GM19023 (cell line): ENCODE measurements around the gene MZB1.
"Not testable (repeated sequence)": the region's sequence is repeated elsewhere in the genome, so short reads cannot be mapped to it uniquely, and the experiment has no call there.

Experiments
- ATAC-seq: cut with Tn5 transposase; IDR thresholded peaks from one replicate; pipeline ENCODE4 v1.9.1; 2021; ENCODE audit warnings: mild to moderate bottlenecking, moderate library complexity; ENCODE audit not compliant: unreplicated experiment

Gene MZB1

DNA sequence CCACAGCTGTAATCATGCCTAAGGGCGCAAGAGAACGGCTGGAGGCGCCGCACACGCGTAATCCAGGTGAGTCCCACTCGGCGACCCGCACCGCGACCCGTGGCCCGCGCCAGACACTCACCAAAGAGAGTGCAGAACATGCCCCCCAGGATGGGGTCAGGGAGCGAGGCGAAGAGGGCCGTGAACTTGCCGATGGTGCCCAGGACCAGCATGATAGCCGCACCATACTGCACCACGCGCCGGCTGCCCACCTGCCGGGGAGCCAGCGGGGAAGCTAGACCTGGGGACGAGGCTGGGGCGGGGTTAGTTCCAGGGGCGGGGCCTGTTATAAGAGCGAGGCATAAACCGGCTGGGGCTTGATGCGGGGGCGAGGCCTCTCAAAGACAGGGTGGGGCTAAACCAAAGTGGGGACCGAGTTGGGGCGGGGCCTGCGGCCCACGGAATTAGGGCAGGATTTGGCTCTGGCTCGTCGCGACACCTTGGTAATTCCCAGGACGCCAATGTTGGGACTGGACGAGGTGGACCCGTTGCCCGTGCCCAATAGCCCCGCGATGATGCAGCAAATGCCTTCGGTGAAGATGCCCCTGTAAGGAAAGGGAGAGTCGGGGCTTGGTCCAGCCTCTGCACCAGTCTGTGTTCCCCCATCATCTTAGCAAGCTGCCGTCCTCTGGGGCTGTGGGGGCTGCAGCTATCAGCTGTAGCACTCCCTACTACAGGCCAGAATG is 11.4 kb downstream of the MZB1 start:
- no peak for ATAC-seq

DNA sequence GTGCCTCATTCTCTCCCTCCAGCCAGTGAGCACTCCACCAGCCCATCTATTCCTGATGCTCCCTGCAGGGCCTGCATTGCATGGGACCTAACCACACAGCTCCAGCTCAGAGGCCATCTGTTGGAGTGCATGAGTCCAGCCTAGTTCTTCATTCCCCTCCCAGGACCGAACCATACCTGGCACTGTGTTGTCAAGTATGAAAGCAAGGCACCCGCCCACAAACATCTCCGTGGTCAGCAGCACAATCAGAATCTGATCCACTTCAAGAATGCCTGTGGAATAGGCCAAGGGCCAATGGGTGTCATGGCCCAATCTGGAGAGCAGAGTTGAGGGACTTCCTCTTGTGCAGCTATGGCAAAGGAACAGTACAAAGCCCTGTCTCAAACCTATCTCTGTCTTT is 12.5 kb downstream of the MZB1 start:
- no peak for ATAC-seq

DNA sequence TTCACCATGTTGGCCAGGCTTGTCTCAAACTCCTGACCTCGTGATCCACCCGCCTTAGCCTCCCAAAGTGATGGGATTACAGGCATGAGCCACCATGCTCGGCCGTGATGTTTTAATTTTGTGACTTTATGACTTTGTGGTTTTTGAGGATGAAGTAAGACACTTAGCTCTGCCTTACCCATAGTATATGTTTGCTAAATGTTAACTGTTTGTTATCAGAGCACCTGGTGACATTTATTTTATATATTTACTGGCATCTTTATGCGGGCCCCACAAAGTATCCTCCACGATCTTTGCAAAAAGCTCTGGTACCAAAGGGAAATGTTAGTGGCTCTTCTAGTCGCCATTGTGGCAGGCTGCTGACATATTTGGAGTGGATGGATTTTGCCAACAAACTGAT is 13.3 kb downstream of the MZB1 start:
- no peak for ATAC-seq

DNA sequence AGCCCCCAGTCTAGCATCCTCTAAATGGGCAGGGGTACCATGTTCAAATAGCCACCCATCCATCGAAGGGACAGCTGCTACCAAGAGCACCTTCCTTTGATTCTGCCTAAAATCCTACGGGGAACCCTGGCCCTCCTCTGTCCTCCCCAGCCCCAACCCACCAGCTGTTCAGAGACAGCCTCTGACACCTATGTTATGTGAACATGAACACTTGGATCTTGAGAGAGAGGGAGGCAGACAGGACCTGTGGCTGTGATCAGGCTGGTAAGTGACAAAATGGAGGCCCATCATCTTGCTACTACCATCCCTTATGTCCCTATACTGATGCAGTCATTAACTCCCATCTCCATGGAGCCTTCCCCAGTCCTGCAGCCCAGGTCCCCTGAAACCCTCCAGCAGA is 14.8 kb downstream of the MZB1 start:
- no peak for ATAC-seq

DNA sequence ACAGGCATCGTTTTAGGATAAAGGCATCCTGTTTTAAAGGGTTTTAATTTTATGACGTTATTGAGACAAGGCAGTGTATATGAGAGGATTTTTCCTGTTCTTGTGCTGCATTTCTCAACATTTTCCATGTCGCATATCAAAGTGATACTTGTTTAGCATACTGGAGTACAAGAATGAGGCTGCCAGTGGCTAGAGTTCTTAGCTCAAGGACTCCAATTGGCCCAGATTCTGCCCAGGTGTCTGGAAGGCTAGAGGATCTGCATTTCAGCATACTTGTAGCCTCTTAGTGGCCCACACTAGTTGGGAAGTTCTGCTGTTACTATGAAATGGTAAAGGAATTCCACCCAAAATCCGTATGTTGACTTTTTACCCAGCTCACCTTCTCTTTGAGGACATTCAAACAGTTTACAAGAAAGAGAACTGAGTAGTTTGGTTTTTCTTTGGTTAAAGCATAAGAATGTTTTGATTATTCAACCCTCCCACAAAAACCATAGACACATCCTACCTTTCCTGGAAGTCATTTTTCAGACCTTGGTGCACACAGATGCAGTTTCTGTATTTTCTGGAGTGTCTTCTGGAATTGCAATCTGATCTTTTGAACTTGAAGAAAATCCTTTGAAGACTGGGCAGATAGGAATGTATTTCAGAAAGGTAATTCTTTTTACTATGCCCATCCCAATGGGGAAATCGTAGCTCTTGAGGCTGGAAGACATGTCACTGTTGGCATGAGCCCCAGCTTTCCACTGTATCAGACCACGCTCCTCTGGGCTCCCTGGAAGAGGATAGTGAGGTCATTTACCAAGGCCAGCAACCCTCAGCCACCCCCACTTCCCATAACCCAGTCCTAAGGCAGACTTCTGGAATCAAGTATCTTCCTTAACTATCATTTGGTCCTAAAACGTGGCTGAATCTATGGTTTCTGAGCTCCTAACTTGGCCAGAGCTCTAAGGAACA is 18.0 kb downstream of the MZB1 start:
- no peak for ATAC-seq

DNA sequence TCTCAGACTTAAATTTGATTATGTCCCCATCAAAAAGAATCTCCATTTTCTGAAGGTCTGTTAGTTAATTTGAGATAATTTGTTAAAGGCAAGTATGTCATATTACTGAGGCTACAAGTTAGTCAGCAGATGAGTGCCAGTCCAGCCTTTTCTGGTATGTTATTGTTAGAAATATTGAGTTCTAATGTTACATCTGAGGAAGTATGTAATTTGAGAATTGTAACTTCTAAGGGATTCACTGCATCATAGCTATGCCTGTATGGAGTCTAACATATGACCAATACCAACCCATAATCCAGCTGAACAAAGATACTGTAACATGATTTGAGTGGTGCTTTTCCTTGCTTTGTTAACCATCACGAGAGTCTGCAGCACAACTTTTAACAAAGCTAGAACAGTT is 20.5 kb downstream of the MZB1 start:
- no peak for ATAC-seq

DNA sequence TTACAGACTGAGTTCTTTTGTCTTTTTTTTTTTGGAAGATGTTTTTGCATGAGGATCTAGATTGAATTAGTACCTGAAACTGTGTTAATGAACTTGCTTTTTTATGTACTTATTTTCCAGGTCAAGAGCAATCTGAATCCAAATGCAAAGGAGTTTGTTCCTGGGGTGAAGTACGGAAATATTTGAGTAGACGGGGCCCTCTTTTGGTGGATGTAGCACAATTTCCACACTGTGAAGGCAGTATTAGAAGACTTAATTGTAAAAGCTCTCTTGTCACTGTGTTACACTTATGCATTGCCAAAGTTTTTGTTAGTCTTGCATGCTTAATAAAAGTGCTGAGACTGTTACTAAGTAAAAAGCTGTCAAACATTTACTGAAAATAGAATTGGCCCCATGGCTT is 21.1 kb downstream of the MZB1 start:
- no peak for ATAC-seq

DNA sequence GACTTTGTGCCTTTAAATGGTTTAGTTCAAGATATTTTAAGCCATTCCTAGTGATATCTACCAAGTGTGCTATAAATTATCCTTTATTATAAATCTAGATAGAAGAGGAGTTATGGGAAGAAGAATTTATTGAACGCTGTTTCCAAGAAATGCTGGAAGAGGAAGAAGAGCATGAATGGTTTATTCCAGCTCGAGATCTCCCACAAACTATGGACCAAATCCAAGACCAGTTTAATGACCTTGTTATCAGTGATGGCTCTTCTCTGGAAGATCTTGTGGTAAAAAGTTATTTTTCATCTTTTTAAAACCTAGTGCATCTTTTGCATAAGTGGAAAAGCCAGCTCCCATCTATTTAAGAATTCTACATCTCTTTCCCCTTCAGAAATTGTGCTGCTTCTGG is 25.2 kb downstream of the MZB1 start:
- ATAC-seq: no peak

DNA sequence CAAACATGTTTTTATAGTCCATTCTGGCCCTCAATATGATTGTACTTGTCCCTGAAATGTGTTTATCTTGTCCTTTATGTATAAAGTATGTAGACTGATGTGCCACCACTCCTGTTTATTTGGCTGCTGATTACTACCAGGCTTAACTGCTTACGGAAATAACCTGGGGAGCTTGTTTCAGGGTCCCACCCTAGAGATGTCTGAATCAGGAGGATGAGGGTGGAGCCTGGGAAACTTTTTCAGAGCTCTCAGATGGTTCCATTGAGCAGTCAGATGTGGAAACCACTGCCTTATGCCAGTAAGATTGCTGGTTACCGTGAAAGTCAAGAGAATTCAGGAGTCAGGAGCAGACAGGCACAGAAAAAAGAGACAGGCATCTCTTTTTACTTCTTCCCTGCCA is 25.8 kb downstream of the MZB1 start:
- ATAC-seq: no peak

DNA sequence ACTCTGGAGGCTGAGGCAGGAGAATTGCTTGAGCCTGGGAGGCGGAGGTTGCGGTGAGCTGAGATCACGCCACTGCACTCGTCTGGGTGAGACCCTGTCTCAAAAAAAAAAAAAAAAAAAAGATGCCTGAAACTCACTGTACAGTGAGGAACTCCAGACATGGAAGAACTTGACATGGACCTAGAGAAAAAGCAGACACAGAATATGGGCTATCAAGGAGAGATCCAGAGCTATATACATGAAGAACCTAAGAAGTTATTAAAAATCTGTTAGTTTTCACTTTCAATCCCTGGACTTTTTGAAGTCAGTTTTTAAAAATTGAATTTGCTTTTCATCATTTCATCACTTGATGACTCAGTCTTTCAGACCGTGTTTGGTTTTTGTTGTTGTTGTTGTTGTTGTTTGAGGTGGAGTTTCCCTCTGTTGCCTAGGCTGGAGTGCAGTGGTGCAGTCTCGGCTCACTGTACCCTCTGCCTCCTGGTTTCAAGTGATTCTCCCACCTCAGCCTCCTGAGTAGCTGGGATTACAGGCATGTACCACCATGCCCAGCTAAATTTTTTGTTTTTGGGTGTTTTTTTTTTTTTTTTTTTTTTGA is 27.8 kb downstream of the MZB1 start:
- ATAC-seq: no peak

DNA sequence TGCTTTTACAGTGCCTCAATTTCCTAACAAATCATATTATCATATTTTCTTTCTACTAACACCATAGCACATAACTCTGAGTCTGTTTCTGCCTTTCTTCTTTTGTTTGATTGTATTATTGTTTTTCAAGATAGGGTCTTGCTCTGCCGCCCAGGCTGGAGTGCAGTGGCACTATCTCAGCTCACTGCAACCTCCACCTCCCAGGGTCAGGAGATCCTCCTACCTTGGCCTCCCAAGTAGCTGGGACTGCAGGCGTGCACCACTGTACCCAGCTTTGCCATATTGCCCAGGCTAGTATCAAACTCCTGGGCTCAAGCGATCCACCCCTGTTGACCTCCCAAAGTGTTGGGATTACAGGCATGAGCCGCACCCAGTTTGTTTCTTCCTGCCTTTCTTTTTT is 29.3 kb downstream of the MZB1 start:
- no peak for ATAC-seq

DNA sequence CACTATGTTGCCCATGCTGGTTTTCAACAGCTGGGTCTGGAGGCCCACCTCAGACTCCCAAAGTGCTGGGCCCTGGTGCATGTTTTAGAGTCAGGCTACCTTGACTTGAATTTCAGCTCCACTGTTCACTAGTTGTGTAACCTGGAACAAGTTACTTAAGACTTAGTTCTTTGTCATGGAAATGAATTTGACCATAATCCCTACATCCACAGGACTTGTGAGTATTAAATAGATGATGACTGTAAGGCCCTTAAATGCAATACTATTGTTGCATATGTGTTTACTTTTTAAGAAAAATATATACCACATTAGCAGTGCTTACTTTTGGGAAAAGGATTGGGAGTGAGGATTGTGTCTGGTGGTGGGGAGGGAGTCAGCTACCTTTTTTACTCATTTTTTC is 31.6 kb downstream of the MZB1 start:
- no peak for ATAC-seq

DNA sequence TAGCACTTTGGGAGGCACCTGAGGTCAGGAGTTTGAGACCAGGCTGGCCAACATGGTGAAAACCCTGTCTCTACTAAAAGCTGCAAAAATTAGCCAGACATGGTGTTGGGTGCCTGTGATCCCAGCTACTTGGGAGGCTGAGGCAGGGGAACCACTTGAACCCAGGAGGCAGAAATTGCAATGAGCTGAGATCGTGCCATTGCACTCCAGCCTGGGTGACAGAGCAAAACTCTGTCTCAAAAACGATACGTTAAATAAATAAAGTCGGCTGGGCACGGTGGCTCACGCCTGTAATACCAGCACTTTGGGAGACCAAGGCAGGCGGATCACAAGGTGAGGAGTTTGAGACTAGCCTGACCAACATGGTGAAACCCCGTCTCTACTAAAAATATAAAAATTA is 33.8 kb downstream of the MZB1 start:
- ATAC-seq: not testable (repeated sequence)

DNA sequence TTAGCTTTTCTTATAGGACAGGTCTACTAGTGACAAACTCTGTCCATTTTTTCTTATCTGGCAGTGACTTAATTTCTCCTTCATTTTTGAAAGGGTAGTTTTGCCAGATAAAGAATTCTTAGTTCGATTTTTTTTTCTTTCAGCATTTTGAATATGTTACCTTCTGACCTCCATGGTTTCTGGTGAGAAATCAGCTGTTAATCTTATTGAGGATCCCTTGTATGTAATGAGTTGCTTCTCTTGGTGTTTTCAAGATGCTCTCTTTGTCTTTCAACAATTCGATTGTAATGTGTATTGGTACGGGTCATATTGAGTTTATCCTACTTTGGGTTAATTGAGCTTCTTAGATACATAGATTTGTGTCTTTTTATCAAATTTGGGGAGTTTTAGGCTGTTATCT is 35.5 kb downstream of the MZB1 start:
- no peak for ATAC-seq

DNA sequence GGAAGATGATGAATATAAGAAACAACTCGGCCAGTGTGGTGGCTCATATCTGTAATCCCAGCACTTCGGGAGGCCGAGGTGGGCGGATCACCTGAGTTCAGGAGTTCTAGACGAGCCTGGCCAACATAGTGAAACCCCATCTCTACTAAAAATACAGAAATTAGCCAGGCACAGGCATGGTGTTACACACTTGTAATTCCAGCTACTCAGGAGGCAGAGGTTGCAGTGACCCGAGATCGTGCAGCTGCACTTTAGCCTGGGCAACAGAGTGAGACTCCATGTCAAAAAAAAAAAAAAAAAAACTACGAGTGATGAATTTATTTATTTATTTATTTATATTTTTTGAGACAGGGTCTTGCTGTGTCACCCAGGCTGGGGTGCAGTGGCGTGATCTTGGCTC is 41.9 kb downstream of the MZB1 start:
- ATAC-seq: not testable (repeated sequence)

DNA sequence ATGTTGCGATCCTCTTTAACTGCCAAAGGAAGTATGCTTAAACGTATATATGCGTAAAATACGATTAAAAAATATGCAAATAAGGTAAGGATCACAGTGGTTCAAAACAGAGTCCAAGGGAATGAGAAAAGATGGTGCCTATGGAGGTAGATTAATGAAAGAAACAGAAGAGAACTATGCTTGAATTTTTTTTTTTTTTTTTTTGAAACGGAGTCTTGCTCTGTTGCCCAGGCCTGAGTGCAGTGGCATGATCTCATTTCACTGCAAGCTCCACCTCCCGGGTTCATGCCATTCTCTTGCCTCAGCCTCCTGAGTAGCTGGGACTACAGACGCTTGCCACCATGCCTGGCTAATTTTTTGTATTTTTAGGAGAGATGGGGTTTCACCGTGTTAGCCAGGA is 44.3 kb downstream of the MZB1 start:
- not testable (repeated sequence) for ATAC-seq

DNA sequence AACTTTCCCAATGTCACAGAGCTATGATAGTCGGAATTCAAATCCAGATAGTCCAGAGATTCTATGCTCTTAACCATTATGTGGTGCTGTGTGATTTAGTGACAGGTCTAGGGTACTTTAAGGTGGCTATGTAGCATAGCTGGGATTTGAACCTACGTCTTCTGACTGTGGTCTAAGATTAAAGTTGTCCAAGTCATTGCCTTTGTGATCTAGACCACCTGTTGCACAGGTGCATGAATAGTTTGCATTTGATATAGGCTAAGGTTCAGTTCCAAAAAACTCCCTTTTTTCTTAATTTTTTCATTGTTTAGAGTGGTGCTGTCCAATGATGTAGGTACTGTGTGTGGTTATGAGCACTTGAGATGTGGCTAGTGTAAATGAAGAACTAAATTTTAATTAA is 45.5 kb downstream of the MZB1 start:
- ATAC-seq: no peak

DNA sequence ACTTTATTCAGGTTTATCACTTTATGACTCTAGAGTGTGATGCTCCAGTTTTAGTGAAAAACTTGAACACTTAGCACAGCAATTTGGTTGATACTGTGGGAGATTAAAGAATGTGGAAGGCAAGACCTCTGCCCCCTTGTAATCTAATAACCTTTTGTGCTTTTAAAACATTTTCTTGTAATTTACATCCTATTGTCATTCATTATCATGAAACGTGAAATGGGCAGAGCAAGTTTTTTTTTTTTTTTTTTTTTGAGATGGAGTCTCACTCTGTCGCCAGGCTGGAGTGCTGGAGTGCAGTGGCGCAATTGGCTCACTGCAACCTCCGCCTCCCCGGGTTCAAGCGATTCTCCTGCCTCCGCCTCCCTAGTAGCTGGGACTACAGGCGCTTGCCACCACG is 46.2 kb downstream of the MZB1 start:
- no peak for ATAC-seq

DNA sequence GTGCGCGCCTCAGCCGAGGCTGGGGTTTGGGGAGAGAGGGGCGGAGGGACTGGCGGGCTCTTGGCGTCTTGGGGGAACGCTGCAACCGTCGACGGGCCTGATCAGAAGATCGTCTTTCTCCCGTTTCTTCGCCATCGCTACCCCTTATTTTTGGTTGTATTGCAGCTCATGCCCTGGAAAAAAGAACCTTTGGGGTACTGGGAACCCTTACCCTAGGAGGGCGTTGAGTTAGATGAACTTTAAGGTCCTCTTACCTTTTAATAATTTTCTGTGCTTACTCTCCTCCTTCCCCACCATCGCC is 47.3 kb downstream of the MZB1 start:
- ATAC-seq: no peak

DNA sequence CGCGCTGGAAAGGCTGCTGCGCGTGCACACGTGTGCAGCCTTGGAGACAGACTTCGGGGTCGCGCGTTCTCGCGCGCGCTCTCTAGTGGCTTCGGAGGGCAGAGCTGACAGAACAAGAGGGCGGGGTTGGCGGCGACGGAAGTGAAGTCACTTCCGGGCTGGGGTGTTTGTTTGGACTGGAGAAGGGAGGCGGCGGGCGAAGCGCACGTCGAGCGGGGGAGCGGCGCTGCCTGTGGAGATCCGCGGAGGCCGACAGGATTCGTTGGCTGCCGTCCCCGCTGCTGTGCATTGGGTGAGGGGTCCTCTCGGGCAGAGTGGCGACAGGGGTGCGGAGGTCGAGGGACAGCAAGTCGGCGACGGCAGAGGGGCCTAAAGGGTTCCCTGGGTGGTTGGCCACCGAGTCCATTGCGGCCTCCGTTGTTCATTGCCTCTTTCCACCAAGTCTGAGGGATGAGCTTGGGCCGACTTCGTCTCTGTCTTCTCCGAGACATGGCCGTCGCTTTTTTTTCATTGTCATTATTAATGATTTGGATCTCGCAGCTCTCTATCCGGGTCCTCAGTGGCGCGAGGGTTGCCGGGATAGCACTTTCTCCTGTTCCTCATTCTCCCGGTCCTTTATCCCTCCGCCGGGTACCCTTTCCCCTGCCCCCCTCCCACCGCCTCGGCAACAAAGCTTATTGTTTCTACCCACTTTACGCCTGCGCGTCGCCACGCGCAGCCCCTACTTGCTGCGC is 47.9 kb downstream of the MZB1 start, which contains the start of gene PAIP2:
PAIP2 (plus strand) TSS at position 166 of the 734 bp plus-strand sequence. CDS start 21,931 bp downstream, outside the sequence.
- peak; percentile 95 for ATAC-seq

DNA sequence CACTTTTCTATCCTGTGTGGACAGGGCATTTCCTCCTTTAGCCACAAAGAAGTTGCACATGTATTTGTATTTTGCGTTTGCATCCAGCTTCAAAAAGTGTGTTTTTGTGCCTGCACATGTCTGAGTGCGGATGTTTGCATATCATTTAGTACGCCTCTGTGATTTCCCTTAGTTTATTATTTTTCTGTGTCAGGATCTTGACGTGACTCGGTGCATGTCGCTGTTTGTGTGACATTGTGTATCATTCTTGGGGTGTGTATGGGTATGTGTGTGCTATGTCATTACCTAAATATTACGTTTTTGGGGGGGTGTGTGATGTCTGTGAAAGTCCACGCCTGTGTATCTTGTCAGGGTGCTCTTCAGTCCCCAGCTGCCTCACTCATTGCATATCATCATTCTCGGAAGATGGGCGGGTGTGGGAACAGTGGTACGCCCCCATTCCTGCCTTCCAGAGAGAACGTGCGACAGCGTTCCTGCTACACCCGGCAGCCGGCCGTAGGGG is 48.5 kb downstream of the MZB1 start:
- no peak for ATAC-seq
